Endothelial cell of hepatic sinusoid (primary cell): ENCODE measurements around the gene CLOCK.

Experiments used
- in situ Hi-C: cut with HindIII; loops from 2 replicates; pipeline ENCODE4 v1.10.0; 2017; ENCODE audit warnings: low sequenced_read_pairs

Gene CLOCK

DNA sequence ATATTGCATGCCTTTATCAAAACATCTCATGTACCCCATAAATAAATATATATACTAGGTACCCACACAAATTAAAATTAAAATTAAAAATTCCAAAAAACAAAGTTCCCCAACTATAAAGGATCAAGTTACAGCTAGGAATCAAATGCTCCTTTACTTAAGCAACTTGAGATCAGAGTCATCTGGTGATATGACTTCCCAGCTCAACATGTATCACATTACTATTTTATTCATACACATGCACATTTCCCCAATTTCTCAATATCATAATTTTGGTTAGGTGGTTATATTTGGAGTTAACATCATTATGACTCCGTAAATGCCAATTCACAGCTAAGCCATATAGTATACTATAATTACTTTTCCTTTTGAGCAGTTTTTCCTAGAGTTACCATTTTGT, 60.9 kb downstream of the CLOCK start:
- in situ Hi-C loops: no loop called here

DNA sequence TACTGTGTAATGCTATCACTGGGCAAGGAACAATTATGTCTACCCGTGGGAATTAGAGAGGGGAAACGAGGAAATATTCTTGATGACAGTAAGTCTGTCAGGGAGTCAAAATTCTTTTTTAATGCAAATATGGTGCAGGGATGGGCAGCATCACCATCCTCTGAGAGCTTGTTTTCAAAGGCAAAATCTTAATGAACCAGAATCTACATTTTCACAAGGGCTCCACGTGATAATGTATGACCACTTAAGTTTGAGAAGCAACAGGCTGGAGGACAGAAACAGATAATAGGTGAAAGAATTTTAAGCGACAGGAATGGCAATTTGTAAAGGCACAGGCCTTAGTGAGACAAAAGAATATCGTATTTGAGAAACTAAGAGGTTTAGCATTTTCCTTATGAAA, 63.4 kb downstream of the CLOCK start:
- in situ Hi-C loops: no loop called here

DNA sequence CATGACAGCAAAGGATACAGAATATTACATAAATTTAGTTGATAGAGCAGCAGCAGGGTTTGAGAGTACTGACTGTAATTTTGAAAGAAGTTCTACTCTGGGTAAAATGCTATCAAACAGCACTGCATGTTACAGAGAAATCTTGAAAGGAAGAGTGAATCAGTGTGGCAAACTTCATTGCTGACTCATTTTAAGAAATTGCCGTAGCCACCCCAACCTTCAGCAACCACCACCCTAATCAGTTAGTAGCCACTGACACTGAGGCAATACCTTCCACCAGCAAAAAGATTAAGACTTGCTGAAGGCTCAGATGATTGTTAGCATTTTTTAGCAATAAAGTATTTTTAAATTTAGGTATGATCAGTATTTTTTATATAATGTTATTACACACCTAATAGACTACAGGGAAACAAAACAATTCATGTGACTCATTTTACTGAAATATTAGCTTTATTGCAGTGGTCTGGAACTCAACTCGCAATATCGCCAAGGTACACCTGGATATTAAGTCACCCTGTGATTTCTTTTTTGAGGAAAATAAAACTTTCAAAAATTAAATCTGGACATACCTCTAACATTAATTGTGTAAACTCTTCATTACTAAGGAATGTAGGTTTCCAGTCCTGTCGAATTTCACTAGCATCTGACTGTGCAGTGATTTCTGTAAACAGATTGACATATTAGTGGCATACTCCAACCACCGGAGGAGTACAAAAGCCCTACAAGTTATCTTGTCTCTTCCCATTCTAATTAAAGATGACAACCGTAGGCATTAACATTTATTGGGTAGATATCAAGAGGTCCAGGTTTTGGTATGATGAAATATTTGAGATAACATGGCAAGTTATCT, 71.1 kb downstream of the CLOCK start:
- in situ Hi-C loops: no loop called here

DNA sequence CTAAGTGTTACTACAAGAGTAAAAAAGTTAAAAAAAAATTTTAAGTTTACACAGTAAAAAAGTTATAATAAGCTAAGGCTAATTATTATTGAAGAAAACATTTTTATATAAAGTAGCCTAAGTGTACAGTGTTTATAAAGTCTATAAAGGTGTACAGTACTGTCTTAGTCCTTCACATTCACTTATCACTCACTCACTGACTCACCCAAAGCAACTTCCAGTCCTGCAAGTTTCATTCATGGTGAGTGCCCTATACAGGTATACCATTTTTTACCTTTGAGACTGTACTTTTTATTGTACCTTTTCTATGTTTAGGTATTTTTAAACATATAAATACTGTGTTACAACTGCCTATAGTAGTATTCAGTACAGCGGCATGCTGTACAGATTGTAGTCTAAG, 76.7 kb downstream of the CLOCK start:
- in situ Hi-C loops: no loop called here

DNA sequence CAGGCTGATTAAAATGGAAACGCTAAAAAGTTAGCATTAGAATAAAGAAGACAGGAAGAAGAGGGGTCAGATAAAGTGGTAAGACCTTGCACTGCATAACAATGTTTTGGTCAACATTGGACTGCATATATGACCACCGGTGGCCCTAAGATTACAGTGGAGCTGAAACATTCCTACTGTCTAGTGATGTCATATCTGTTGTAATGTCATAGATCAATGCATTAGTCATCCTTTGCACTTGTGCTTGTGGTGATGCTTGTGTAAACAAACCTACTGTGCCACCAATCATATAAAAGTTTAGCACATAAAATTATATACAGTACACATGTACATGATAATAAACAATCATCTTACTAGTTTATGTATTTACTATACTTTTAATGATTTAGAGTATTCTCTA, 78.0 kb downstream of the CLOCK start:
- in situ Hi-C loops: no loop called here

DNA sequence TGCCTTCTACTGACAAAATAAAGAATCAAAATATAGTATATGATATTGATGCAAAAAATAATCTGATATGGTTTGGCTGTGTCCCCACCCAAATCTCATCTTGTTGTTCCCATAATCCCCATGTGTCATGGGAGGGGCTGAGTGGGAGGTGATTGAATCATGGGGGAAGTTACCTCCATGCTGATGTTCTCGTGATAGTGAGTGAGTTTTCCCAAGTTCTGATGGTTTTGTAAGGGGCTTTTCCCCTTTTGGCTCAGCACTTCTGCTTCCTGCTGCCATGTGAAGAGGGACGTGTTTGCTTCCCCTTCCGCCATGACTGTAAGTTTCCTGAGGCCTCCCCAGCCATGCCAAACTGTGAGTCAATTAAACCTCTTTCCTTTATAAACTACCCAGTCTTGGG, 80.7 kb downstream of the CLOCK start:
- in situ Hi-C loops: no loop called here

DNA sequence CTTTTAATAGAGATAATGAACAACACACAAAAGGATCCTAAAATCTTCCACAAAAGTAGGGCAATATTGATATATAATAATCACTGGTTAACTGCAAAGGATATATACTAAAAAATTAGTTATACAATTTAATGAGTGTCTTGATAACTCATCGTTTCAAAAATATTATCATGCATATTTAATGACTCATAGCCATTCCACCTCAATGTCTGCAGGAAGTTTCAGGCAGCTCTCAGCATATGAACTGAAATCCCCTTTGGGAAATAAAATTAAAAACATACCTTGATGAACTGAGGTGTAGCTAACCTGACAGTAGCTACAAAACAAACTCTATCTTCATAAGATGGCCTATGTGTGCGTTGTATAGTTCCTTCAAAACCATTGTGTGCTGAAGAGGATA, 88.1 kb downstream of the CLOCK start:
- in situ Hi-C loops: loop anchor here (5.0 kb wide), 1 partner anchor 104 kb away; no protein-coding TSS in a partner anchor

DNA sequence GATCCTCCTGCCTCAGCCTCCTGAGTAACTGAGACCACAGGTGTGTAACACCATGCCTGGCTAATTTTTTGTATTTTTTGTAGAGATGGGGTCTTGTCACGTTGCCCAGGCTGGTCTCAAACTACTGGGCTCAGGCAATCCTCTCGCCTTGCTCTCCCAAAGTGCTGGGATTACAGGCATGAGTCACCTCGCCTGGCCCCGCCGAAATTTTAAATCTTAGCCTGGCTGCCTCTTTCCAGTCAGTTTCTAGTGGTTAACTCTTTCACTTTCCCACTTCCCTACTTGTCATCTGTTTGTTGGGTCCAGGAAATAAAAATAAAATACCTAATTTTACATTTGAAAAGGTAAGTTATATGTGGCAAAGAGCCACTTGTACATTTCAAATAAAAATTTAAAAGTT, 88.5 kb downstream of the CLOCK start:
- in situ Hi-C loops: loop anchor here (5.0 kb wide), 1 partner anchor 104 kb away; no protein-coding TSS in a partner anchor

DNA sequence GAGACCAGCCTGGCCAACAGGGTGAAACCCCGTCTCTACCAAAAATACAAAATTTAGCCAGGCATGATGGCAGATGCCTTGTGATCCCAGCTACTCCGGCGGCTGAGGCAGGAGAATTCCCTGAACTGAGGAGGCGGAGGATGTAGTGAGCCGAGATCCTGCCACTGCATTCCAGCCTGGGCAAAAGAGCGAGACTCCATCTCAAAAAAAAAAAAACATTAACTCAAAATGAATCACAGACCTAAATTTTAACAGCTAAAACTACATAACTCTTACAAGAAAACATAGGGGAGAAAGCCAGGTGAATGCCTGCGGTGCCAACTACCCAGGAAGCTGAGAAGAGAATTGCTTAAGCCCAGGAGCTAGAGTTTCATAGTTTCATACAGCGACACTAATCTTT, 96.1 kb downstream of the CLOCK start:
- in situ Hi-C loops: no loop called here

DNA sequence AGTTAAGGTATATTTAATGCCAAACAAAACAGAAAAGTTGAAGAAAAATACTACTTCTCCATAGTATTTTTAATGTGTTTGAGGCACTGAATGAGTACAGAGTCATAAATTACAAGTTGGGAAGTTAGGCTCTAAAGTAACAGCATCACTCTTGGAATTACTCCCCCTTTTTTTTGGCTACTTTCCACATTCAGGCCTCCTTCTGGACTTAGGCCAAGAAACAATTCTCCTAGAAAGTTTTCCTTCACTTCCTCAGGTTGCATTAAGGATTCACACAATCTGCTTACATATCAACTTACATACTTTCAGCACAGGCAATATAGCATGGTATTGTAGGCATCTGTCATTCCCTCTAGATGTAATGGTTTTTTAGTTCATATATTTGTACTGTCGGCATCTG, 98.9 kb downstream of the CLOCK start:
- in situ Hi-C loops: no loop called here

DNA sequence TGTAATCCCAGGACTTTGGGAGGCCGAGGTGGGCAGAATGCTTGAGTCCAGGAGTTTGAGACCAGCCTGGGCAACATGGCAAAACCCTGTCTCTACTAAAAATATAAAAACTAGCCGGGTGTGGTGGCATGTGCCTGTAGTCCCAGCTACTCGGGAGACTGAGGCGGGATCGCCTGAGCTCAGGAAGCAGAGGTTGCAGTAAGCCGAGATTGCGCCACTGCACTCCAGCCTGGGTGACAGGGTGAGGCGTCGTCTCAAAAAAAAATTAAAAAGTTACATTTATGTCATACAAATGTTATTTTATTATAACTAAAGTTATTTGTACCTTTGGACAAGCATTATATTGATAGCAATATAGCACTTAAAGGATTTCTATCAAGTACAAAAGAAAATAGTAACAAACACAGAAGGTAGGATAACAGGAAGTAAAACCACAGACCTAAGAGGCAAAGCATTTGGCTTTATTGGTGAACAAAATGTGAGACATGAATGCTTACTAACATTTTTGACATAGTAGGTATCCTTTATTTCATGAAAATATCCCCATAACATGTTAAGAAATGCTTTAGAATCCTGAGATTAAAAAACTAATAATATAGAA, 99.5 kb downstream of the CLOCK start:
- in situ Hi-C loops: no loop called here

DNA sequence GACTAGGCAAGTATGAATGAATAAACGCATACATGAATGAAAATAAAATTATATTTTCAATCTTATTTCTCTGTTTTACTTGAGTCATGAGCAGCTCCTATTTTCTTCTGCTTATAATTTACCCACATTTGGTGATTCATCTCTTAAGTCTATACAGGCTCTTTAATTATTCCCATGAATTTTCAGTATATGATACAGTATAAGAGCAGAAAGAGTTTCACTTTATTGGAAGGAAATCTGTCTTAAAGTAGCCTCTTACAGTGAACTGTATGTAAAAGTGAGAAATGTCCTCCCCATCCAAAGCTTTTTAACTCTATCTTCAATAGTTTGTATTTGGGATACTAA, 100.2 kb downstream of the CLOCK start:
- in situ Hi-C loops: no loop called here

DNA sequence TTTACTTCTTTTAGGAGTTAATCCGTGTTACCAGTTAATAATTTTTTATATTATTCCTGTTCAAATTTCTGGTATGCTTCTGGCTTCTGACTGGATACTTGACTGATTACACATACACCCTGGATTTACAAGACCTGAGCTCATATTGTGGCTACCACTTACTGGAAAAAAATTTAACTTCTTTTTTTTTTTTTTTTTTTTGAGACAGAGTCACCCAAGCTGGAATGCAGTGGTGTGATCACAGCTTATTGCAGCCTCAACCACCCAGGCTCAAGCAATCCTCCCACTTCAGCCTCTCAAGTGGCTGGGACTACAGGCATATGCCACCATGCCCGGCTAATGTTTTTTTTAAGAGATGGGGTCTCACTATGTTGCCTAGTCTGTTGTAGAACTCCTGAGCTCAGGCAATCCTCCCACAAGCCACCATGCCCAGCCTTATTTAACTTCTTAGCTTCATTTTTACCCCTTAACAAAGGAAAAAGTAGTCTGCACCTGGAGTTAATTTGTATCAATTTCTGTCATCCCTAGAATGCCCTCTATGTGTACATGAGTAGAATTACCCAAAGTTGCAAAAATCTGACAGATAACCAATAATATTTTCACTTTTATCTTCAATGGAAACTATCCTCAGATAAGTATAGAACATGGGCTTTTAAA, 100.7 kb downstream of the CLOCK start:
- in situ Hi-C loops: no loop called here

DNA sequence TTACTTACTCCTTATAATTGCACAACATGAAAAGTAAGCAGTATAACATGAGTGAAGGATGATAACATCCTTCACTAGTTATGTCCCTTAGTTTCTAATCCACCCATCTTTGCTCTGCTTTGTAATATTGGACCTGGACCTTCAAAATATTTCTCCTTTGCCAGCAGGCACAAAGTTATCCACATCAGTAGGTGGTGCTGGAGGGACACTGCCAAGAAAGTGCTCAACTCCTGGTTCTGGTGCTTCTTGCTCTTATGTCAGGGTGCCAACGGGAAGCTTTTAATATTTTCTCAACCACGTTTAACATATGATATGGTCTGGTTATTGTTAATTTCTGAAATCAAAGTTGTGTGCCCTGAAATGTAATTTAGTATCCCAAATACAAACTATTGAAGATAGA, 101.9 kb downstream of the CLOCK start:
- in situ Hi-C loops: loop anchor here (5.0 kb wide), 1 partner anchor 98 kb away; the partner anchor contains the start of gene SRD5A3

DNA sequence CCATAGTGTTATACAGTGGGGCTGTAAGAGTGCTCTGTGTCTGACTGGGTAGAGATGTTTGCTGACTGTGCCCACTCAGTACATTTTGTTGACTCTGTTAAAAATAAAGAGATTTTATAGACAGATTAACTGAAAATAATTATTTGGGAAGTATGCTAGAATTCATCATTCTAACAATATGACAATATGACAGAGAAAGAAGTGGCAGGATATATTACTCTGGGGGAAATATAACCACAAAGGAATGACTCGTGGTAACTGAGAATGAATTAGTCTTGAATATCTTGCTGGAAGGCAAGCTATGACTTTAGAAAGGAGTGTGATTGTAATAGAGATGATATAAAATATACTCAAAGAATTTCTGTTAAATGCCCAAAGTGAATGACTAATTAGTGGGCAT, 104.2 kb downstream of the CLOCK start:
- in situ Hi-C loops: loop anchor here (5.0 kb wide), 1 partner anchor 95 kb away; the partner anchor contains the start of gene SRD5A3

DNA sequence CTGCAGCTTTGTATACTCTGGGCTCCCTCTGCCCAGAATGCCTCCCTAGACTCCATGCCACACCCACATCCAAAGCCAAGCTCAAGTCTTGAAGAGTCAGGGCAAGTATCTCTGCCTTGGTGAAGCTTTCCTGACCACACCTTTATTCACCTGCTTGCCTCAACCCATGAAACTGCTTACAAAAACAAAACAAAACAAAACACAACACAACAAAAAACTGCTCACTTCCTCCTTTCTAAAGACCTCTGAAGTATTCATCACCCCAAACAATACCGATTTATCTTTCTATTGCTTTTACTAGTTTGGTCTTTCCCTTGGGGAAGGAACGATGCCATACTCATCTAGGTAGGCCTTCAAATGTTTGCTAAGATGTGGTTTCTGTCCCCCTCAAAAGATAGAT, 105.9 kb downstream of the CLOCK start:
- in situ Hi-C loops: loop anchor here (5.0 kb wide), 1 partner anchor 93 kb away; the partner anchor contains the start of gene SRD5A3

DNA sequence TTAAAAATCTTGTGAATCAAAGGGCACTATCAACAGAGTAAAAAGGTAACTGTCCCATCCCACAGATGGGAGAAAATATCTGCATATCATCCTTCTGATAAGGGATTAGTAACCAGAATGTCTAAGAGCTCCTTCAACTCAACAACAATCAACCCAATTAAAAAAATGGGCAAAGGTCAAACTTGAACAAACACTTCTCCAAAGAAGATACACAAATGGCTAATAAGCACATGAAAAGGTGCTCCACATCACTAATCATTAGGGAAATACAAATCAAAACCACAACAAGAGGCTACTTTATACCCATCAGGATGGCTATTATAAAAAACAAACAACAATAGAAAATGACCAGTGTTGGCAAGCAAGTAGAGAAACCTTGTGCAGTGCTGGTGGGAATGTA, 107.7 kb downstream of the CLOCK start:
- in situ Hi-C loops: no loop called here

DNA sequence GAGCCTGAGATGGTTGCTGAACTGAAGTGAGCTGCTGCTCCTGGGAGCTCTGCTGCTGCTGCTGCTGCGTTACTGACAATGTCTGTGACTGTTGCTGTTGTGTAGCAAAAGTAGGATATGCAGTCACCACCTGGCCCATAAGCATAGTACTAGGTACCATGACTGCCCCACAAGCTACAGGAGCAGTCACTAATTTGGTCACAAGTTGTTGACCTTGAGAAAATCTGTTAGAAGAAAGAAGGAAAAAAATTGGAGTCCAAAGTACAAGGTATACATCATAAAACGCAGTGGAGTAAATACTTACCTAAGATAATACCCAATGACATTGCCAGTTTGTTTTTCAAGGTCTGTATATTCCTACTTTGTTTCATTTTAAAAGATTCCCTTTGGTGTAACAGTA, 108.4 kb downstream of the CLOCK start:
- in situ Hi-C loops: no loop called here

DNA sequence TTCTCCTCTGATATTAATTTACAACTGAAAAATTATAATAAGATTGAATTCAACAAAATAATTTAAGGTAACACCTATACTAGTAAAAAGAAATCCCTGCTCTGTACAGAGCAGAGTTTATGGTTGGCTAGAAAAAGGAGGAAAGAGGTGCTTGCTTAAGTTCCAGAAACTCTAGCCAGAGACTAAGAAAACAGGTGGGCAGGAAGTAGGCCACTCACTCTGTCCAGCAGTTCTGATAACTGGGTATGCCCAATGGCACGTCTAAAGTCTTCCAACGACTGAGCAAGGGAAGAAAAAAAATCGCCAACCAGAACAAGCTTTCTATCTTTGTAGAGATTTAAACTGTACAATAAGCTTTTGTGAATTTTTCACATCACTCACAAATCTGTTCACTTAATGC, 108.9 kb downstream of the CLOCK start:
- in situ Hi-C loops: no loop called here

DNA sequence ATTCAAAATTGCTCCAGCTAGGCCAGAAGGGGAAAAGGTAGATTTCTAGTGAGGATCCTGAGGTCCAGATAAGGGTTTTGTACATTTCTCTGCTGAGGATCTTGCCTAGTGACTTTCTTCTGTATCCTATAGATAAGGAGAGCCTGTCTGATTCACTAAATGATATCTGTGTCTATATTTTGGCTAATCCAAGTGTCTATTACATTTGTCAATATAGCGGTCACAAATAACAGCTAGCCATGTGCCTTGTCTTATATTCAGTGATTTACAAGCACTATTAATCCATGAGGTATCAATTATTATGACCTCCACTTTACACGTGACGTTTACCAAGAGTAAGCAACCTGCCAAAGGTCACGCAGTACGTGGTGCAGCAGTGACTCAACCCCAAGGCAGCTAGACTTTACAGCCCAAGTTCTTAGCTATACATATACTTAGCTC, 109.3 kb downstream of the CLOCK start:
- in situ Hi-C loops: no loop called here

DNA sequence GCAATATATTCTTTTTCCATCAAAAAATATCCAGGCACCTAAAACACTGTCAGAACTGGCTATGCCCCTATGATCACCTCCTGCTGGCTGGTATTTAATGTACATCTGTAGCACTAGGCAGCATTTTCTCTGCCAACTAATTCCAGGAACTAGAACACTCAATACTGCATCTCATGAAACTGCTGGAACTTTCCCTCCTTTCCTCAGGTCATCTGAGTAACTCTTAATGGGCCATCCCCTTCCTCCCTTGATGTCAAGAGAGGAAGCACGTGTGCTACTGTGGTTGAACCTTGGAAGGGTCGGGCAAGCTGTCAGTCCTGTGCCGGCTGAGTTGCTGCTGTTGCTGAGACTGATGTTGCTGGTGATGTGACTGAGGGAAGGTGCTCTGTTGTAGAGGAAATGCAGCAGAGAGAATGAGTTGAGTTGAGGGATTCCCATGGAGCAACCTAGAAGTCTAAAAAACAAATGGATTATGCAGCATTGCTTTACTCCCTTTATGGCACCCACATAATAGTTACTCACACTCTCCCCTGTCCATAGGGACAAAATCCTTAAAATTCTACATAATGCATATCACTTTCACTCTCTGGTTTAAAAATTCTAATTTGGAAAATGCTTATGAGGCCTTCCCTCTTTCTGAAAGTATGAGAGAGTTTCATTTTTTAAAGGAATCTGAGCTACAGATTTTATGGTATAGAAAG, 111.4 kb downstream of the CLOCK start:
- in situ Hi-C loops: no loop called here
